ENCODE measurements around the gene TGFB2. TPM values are rescaled to one million over a fixed set of nuclear protein-coding genes. Genes with fewer than 3 reads are reported as not detected.

The TGFB2 gene
- total and polyA plus RNA-seq, 2 donors (not counting 1 experiment from before 2014, with no cell fraction given): 0.55 to 0.76 TPM

- H3K79me2 ChIP-seq (ENCODE audit: control insufficient read depth, insufficient read depth, low read length): no peaks in the 10 kb centered on the region
- POLR2A ChIA-PET: no interaction called here
- Mint-ChIP-seq H3K27ac (no peak overlapping the region), H3K27me3 (no peaks in the 10 kb centered on the region), H3K9me3 (ENCODE audit: insufficient read depth) (no peaks in the 10 kb centered on the region), H3K4me3 (no peak overlapping the region), H3K4me1 (no peaks in the 10 kb centered on the region)
- no peak overlapping the region for H2AFZ ChIP-seq (ENCODE audit: insufficient read depth, low read depth, low read length, poor library complexity, severe bottlenecking)
- intact Hi-C loops (cut with micrococcal nuclease): no loop called here
- H3K9me3 ChIP-seq (ENCODE audit: control extremely low read depth in 1 of 3, control insufficient read depth in 2 of 3, insufficient read depth in 1 of 3, low read length in 2 of 3): no peaks in the 10 kb centered on the region
- H3K4me3 ChIP-seq (ENCODE audit: control extremely low read depth in 1 of 5, extremely low read depth in 1 of 5, insufficient read depth in 1 of 5, low read depth in 2 of 5, low read length in 4 of 5): no peak overlapping the region
- no peaks in the 10 kb centered on the region for H4K20me1 ChIP-seq (ENCODE audit: control insufficient read depth, insufficient read depth, low read length, poor library complexity, severe bottlenecking)
- no peak overlapping the region for H3K4me2 ChIP-seq (replicated peaks; ENCODE audit: low read depth, low read length, poor library complexity, severe bottlenecking)
- ATAC-seq (ENCODE audit: low read depth): no peak
- TF ChIP-seq CTCF (IDR thresholded peaks at IDR 0.05) (no peak), EZH2 (IDR thresholded peaks at IDR 0.05; ENCODE audit: borderline replicate concordance, insufficient read depth, low read depth, low read length, poor library complexity, severe bottlenecking) (no peak)
- no peak for DNase-seq
- H3K9ac ChIP-seq (ENCODE audit: low read length): no peak overlapping the region
- no CpG with 5 or more reads among the region's 4 CpGs for WGBS (ENCODE audit: insufficient coverage)
- H3K4me1 ChIP-seq (ENCODE audit: control insufficient read depth in 2 of 2, insufficient read depth in 2 of 2, low read length in 2 of 2): no peaks in the 10 kb centered on the region
- CTCF ChIA-PET: no interaction called here
- H3K36me3 ChIP-seq (replicated peaks in 1 of 2; ENCODE audit: control extremely low read depth in 1 of 2, control insufficient read depth in 1 of 2, extremely low read depth in 1 of 2, insufficient read depth in 2 of 2, low read length in 1 of 2): no peaks in the 10 kb centered on the region
- H3K27me3 ChIP-seq (replicated peaks in 1 of 4; ENCODE audit: control extremely low read depth in 1 of 4, control insufficient read depth in 3 of 4, insufficient read depth in 4 of 4, low read length in 3 of 4): peaks cover 0 to 3% (median 0%) of the 10 kb centered on the region in 4 experiments
- H3K27ac ChIP-seq (ENCODE audit: low read length in 2 of 2): no peak overlapping the region
Measured at GRCh38 chr1:218392780-218393179, 47.6 kb downstream of the TGFB2 start.

GRCh38 chr1:218394416-218394815 is 49.3 kb downstream of the TGFB2 start:
- Histone ChIP-seq H3K27me3 (replicated peaks in 1 of 4; ENCODE audit: control extremely low read depth in 1 of 4, control insufficient read depth in 3 of 4, insufficient read depth in 4 of 4, low read length in 3 of 4) (peaks cover 0 to 3% (median 0%) of the 10 kb centered on the region in 4 experiments), H3K4me3 (ENCODE audit: control extremely low read depth in 1 of 5, extremely low read depth in 1 of 5, insufficient read depth in 1 of 5, low read depth in 2 of 5, low read length in 4 of 5) (no peak overlapping the region), H3K4me1 (ENCODE audit: control insufficient read depth in 2 of 2, insufficient read depth in 2 of 2, low read length in 2 of 2) (no peaks in the 10 kb centered on the region), H3K36me3 (replicated peaks in 1 of 2; ENCODE audit: control extremely low read depth in 1 of 2, control insufficient read depth in 1 of 2, extremely low read depth in 1 of 2, insufficient read depth in 2 of 2, low read length in 1 of 2) (no peaks in the 10 kb centered on the region), H3K27ac (ENCODE audit: low read length in 2 of 2) (no peak overlapping the region), H2AFZ (ENCODE audit: insufficient read depth, low read depth, low read length, poor library complexity, severe bottlenecking) (no peak overlapping the region), H3K79me2 (ENCODE audit: control insufficient read depth, insufficient read depth, low read length) (no peaks in the 10 kb centered on the region), H3K9ac (ENCODE audit: low read length) (no peak overlapping the region), H3K4me2 (replicated peaks; ENCODE audit: low read depth, low read length, poor library complexity, severe bottlenecking) (no peak overlapping the region), H4K20me1 (ENCODE audit: control insufficient read depth, insufficient read depth, low read length, poor library complexity, severe bottlenecking) (no peaks in the 10 kb centered on the region), H3K9me3 (ENCODE audit: control extremely low read depth in 1 of 3, control insufficient read depth in 2 of 3, insufficient read depth in 1 of 3, low read length in 2 of 3) (no peaks in the 10 kb centered on the region)
- Mint-ChIP-seq H3K4me1 (no peaks in the 10 kb centered on the region), H3K27me3 (peaks cover 2% of the 10 kb centered on the region), H3K9me3 (ENCODE audit: insufficient read depth) (no peaks in the 10 kb centered on the region), H3K4me3 (no peak overlapping the region), H3K27ac (no peak overlapping the region)
- WGBS (ENCODE audit: insufficient coverage): 95% methylated on average over 4 of the region's 11 CpGs
- CTCF ChIA-PET: no interaction called here
- ATAC-seq (ENCODE audit: low read depth) (no peak), DNase-seq (no peak)
- POLR2A ChIA-PET: no interaction called here
- intact Hi-C loops (cut with micrococcal nuclease): no loop called here
- TF ChIP-seq EZH2 (IDR thresholded peaks at IDR 0.05; ENCODE audit: borderline replicate concordance, insufficient read depth, low read depth, low read length, poor library complexity, severe bottlenecking) (no peak), CTCF (IDR thresholded peaks at IDR 0.05) (no peak)
